ENCODE measurements around the gene IPO9.
A peak's percentile ranks its signal among the peaks of the same experiment; 100 is the strongest.

IPO9 gene

DNA sequence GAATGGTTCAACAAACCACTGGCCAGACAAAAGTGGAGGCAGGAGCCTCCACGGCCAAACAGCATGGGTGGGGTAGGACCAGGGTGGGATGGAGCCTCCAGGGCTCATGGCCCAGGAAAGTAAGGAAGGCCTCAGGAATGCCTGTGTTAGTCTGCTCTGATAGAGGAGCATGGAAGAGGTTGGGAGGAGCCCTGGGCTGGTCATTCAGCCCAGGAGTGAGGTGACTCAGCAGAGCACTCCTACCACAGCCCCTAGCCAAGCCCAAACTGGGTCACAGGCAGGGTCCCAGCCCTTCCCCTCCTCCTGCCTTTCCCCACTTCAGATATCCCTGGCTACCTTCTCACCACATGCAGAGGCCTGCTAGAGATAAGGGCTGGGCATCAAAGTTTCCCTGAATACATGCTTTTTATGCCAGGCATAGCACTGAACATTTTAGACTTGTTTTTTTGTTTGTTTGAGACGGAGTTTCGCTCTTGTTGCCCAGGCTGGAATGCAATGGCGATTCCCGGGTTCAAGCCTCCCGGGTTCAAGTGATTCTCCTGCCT, 56.6 kb downstream of the IPO9 start:
- no peak overlapping the region for H3K4me3 ChIP-seq (ENCODE audit: low read depth, low read length)
- no peak for DNase-seq (ENCODE audit: low read depth, low spot score)
- POLR2A ChIA-PET: interaction anchor here (0.5 kb wide), 1 partner anchor 244 kb away, joined by 3 read pairs; no protein-coding TSS in a partner anchor
- TF ChIP-seq, protein P1, sequence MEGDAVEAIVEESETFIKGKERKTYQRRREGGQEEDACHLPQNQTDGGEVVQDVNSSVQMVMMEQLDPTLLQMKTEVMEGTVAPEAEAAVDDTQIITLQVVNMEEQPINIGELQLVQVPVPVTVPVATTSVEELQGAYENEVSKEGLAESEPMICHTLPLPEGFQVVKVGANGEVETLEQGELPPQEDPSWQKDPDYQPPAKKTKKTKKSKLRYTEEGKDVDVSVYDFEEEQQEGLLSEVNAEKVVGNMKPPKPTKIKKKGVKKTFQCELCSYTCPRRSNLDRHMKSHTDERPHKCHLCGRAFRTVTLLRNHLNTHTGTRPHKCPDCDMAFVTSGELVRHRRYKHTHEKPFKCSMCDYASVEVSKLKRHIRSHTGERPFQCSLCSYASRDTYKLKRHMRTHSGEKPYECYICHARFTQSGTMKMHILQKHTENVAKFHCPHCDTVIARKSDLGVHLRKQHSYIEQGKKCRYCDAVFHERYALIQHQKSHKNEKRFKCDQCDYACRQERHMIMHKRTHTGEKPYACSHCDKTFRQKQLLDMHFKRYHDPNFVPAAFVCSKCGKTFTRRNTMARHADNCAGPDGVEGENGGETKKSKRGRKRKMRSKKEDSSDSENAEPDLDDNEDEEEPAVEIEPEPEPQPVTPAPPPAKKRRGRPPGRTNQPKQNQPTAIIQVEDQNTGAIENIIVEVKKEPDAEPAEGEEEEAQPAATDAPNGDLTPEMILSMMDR (IDR thresholded peaks at IDR 0.05; ENCODE audit: insufficient read depth, low read length, missing control alignments): no peak
- CTCF ChIA-PET: interaction anchor here (1.6 to 15.5 kb wide), 5 partner anchors 7 to 86 kb away, joined by 5 to 656 read pairs (median 20); no protein-coding TSS in a partner anchor

DNA sequence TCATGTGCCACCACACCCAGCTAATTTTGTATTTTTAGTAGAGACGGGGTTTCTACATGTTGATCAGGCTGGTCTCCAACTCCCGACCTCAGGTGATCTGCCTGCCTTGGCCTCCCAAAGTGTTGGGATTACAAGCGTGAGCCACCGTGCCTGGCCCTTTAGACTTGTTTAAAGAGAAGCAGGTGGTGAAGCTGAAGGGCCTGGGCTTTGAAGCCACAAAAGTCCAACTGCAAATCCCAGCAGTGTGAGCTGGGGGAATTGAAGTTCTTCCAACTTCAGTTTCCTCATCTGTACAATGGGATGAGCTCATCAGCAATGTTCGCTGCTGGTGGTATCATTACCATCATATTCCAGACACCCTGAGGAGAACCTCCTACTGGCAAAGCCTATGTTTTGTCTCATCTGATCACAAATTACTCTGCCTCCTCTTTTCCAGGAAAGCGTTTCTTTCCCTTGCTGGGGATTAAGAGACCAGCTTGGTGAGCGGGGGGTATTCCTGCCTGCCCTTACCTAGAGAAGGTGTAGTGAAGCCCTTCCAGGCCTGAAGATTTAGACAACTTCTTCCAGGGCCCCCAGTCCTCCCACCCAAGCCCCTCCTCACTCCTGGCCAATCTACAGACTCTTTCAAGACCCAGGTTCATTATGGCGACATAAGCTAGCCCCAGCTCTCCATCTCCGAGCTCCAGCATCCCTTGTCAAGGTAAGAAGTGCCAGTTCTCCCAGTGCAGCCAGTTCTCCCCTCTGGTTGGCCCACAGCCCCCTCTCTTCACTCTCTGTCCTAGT, 57.3 kb downstream of the IPO9 start:
- no peak for DNase-seq (ENCODE audit: low read depth, low spot score)
- ChIA-PET CTCF (interaction anchor here (0.5 to 15.5 kb wide), 7 partner anchors 8 to 355 kb away, joined by 3 to 656 read pairs (median 7); partner anchors contain the start of gene RNPEP), POLR2A (no interaction called here)
- no peak overlapping the region for H3K4me3 ChIP-seq (ENCODE audit: low read depth, low read length)
- TF ChIP-seq, protein P1 (IDR thresholded peaks at IDR 0.05; ENCODE audit: insufficient read depth, low read length, missing control alignments): no peak

DNA sequence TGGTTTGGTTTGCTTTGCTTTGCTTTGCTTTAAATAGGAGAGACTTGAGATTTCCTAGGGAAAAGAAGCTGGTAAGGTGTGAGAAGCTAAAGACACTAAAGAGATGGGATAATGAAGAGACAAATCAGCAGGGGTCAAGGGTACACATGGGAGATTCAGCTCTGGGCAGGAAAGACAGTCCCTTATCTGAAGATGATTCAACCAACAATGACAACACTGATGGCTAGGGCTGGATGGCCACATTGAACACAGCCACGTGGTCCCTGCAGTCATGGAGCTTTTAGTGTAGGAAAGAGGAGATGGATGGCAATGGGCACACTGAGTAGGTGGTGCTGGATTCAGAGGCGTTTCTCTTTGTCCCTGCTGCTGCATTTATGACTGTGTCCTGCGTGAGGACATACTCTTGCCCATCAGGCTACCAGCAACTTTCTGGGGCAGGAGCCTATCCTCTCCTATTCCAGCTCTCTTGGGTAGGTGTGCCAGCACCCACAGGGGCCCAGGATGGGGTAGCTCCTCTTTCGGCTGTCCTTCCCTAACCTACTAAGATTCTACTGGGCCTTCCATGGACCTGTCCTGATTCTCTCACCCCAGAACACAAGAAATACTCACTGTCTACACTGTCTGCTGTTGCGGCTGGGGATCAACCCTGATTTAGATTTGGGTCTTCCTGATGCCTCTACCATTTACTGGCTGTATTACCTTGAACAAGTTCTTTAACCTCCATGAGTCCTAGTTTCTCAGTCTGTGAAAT, 58.3 kb downstream of the IPO9 start:
- no peak for DNase-seq (ENCODE audit: low read depth, low spot score)
- ChIA-PET POLR2A (no interaction called here), CTCF (interaction anchor here (0.8 to 15.5 kb wide), 6 partner anchors 9 to 356 kb away, joined by 4 to 656 read pairs (median 12); no protein-coding TSS in a partner anchor)
- H3K4me3 ChIP-seq (ENCODE audit: low read depth, low read length): no peak overlapping the region
- TF ChIP-seq, protein P1 (IDR thresholded peaks at IDR 0.05; ENCODE audit: insufficient read depth, low read length, missing control alignments): no peak

DNA sequence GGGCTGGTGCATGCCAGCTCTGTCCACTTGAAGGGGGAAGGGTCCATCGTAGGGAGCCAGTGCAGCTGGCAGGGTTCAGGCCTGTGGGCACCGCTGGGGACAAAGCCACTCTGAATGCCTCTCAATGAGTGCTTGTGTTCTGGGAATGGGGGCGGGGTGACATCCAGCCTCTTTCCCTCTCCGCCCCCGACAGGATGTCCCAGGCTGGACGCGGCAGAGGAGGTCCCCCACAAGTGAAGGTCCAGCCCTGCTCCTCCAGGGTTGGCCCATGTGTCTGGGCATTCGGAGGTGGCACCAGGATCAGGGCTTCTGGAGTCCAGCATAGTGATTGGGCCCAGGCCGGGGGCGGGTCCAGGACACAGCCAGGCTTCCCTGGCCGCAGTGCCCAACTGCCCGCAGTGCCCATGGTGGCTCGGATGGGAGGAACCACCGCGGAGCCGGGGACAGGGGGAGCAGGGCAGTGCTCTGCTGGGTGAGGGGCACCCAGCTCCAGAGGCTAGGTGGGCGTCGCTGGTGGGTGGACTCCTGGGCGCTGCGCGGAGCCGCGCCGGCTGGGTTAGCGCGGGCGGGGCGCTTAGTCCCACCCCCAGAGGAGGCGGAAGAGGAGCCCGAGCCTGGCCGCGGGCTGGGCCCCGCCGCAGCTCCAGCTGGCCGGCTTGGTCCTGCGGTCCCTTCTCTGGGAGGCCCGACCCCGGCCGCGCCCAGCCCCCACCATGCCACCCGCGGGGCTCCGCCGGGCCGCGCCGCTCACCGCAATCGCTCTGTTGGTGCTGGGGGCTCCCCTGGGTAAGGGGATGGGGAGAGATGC, 59.5 kb downstream of the IPO9 start, which contains the start of gene SHISA4:
TSS of gene SHISA4 (plus strand) at position 617 of the 808 bp plus-strand sequence. CDS start at position 714, 97 bp downstream.
- TF ChIP-seq, protein P1 (IDR thresholded peaks at IDR 0.05; ENCODE audit: insufficient read depth, low read length, missing control alignments): no peak
- DNase-seq (ENCODE audit: low read depth, low spot score): no peak
- POLR2A ChIA-PET: interaction anchor here (0.7 to 1.0 kb wide), 4 partner anchors 12 to 285 kb away, joined by 3 read pairs; no protein-coding TSS in a partner anchor
- CTCF ChIA-PET: interaction anchor here (1.2 to 15.5 kb wide), 2 partner anchors 10 to 82 kb away, joined by 5 to 656 read pairs; no protein-coding TSS in a partner anchor
- peak within 1 kb of the TSS; percentile 74 for H3K4me3 ChIP-seq (ENCODE audit: low read depth, low read length)

DNA sequence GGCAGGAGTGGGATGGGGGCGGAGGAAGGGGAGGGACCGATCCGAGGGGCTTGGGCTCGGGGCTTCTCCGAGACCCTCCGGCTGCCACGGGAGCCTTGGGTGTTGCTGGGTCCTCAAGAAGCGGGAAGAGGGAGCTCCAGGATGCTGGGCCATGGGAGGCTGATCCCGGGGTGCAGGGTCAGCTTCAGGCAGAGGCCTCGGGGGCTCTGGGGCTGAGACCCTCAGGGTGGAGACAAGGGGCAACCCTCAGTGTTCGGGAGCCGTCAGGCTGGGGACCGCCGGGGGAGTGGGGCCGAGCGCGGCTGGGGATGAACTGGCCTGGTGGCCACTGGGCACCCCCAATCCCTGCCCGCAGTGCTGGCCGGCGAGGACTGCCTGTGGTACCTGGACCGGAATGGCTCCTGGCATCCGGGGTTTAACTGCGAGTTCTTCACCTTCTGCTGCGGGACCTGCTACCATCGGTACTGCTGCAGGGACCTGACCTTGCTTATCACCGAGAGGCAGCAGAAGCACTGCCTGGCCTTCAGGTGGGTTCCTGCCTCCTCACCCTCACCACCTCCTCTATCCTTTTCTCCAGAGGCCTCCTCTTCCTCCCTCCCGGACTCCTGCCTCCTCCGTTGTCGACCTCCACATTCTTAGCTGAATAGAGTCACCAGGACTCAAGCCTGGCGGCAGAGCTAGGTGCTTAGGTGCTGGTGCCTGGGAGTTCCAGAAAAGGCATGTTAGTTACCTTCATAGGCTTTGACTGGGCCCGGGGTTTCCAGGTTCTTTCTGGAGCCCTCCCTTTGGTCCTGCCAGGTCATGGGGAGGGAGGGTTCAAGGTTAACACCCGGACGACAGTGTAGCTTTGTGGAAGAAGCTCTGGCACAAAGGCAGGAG, 60.4 kb downstream of the IPO9 start:
- ChIA-PET CTCF (interaction anchor here (0.8 to 15.5 kb wide), 3 partner anchors 11 to 81 kb away, joined by 3 to 656 read pairs (median 5); no protein-coding TSS in a partner anchor), POLR2A (interaction anchor here (0.7 to 1.0 kb wide), 4 partner anchors 11 to 286 kb away, joined by 3 read pairs; no protein-coding TSS in a partner anchor)
- DNase-seq (ENCODE audit: low read depth, low spot score): no peak
- TF ChIP-seq, protein P1 (IDR thresholded peaks at IDR 0.05; ENCODE audit: insufficient read depth, low read length, missing control alignments): no peak
- peak overlapping the region; percentile 74 for H3K4me3 ChIP-seq (ENCODE audit: low read depth, low read length)
